DMS53 treated with DMSO at 0.1 percent for 48 hours (cell line): ENCODE measurements around the gene SZRD1.
A peak's percentile ranks its signal among the peaks of the same experiment; 100 is the strongest.
"Not testable (repeated sequence)": the region's sequence is repeated elsewhere in the genome, so short reads cannot be mapped to it uniquely, and the experiment has no call there.

ENCODE experiments used
- DNase-seq: peaks from one replicate; lab custom pipeline; 2025; ENCODE audit not compliant: unreplicated experiment; lab: John Stamatoyannopoulos, UW

SZRD1 gene

DNA sequence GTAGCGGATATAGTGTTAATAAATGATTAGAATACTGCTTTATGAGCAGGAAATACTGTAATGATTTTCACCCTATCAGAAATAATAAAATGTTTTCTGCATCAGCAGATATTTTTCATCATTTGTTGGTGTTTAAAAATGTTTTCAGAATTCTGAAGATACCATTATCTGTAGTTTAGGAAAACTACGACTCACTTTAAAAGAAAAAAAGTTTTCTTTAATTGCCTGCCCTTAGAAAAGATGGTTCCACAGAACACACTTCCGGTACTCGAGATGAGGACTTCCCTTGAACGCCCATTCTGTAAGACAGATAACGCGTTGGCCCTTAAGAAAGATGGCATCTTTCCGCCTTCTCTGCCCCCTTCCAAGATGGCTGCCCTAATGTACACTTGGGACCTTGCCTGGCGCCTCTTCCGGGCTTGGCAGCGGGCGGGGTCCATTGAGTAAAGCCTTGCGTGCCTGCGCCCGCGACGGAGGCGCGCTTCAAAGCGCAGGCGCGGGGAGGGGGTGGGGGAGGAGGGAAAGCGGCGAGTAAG is at the start of gene SZRD1:
SZRD1 (plus strand) TSS at position 521 of the 536 bp plus-strand sequence. CDS start 16 bp downstream, outside the sequence.
- peak; percentile 94 for DNase-seq

- DNase-seq, result no peak
Measured at GRCh38 chr1:16318555-16318954, 48.5 kb upstream of the SZRD1 start.

- DNase-seq, result no peak
Measured at GRCh38 chr1:16321176-16321867, 45.7 kb upstream of the SZRD1 start.

- DNase-seq, result no peak
Measured at GRCh38 chr1:16324456-16324890, 42.6 kb upstream of the SZRD1 start.

GRCh38 chr1:16326833-16327404 is 40.1 kb upstream of the SZRD1 start:
- DNase-seq, result no peak

DNA sequence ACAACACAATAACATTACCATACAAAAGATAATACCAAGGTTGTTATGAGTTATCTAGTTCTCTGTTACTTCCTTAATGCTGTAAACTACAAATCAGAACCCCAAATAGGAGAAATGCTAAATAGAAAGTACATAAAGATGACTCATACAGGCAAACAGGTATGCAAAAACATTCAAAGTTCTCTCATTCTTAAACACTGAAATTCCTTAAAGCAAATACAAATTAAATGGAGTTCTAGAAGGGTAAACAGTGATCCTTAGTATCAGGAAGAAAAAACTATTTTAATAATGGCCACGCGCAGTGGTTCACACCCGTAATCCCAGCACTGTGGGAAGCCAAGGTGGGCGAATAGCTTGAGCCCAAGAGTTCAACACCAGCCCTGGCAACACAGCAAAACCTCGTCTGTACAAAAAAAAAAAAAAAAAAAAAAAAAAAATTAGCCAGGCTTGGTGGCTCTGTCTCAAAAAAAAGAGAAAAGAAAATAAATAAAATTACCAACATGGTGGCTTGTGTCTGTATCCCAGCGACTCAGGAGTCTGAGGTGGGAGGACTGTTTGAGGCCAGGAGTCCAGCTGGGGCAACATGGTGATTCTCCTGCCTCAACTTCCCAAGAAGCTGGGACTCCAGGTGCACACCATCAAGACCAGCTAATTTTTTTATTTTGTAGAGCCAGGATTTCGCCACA is 32.2 kb upstream of the SZRD1 start:
- DNase-seq, result peak; percentile 13

DNA sequence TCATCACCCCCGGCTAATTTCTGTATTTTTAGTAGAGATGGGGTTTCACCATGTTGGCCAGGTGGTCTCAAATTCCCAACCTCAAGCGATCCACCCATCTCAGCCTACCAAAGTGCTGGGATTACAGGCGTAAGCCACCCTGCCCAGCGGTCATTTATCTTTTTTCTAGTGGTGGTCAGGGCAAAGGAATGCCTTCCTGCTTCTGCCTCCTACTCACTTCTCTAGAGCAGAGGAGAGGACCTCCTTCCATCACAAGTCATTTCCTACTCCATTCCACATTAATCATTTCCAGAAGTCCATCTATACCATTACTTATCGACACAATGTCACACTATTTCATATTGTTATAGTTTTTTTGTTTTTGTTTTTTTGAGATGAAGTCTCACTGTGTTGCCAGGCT is 28.1 kb upstream of the SZRD1 start:
- no peak for DNase-seq

GRCh38 chr1:16340673-16341072 is 26.4 kb upstream of the SZRD1 start:
- DNase-seq, result no peak

DNA sequence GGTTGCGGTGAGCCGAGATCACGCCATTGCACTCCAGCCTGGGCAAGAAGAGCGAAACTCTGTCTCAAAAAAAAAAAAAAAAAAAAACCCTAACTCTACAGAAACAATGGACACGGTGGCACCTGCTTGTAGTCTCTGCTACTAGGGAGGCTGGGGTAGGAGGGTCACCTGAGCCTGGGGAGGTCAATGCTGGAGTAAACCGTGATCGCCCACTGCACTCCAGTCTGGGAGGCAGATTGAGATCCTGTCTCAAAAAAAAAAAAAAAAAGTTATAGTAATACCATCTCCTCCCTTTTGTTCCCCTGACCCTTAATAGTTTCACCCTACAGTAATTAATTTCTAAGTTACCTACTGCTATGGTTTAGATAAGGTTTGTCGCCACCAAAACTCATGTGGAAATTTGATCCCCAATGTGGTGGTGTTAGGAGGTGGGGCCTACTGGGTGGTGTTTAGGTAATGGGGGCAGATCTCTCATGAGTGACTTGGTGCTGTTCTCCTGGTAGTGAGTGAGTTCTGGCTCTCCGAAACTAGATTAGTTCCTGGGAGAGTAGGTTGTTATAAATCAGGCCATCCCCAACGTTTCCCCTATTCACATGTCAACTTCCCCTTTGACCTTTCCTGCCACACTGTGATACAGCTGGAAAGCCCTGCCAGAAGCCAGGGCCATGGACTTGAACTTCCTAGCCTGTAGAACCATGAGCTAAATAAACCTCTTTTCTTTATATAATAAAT is 24.5 kb upstream of the SZRD1 start:
- DNase-seq, result no peak

DNA sequence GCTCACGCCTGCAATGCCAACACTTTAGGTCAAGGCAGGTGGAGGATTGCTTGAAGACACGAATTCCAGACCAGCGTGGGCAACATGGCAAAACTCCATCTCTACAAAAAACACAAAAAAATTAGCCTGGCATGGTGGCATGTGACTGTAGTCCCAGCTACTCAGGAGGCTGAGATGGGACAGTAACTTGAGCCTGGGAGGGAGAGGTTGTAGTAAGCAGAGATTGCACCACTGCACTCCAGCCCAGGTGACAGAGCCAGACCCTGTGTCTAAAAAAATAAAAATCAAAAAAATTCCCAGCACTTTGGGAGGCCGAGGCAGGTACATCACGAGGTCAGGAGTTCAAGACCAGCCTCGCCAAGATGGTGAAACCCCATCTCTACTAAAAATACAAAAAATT is 23.8 kb upstream of the SZRD1 start:
- DNase-seq, result not testable (repeated sequence)

DNA sequence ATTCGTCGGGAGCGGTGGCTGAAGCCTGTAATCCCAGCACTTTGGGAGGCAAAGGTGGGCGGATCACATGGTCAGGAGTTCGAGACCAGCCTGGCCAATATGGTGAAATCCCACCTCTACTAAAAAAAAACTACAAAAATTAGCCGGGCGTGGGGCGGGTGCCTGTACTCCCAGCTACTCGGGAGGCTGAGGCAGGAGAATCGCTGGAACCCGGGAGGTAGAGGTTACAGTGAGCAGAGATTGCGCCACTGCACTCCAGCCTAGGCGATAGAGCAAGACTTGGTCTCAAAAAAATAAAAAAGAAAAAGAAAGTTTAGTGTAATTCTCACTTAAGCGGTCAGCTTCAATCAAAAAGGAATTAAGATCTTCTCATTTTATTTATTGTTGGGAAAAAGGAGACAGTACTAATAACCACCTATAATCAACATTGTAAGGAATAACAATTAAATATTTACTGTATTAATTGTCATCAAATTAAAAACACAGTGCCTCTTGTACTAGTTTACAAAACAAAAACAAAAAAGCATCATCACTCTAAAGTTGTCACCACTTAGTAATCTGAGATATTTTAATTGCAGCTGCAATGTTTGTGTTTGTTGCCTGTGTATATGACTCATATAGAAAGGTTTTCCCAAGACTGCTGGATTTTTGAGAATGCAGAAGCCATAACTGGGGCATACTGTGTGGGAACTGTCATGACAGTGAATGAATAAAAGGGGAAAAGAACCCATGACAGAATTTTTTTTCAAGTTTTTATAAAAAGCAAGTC is 18.4 kb upstream of the SZRD1 start:
- DNase-seq, result no peak

- no peak for DNase-seq
Measured at GRCh38 chr1:16349847-16350406, 17.1 kb upstream of the SZRD1 start.

- DNase-seq, result no peak
Measured at GRCh38 chr1:16351456-16351993, 15.5 kb upstream of the SZRD1 start.

- peak; percentile 80 for DNase-seq
Measured at GRCh38 chr1:16351994-16352841, 14.8 kb upstream of the SZRD1 start, which contains the start of gene FBXO42. Gene FBXO42, minus strand, starts transcription at chr1:16352480. Its CDS starts 37,062 bp downstream, at chr1:16315418.

GRCh38 chr1:16352842-16353535 is 14.1 kb upstream of the SZRD1 start:
- peak; percentile 71 for DNase-seq

- DNase-seq, result no peak
Measured at GRCh38 chr1:16354619-16355018, 12.4 kb upstream of the SZRD1 start.

- no peak for DNase-seq
Measured at GRCh38 chr1:16356867-16357266, 10.2 kb upstream of the SZRD1 start.

GRCh38 chr1:16365146-16365498 is 1.9 kb upstream of the SZRD1 start:
- not testable (repeated sequence) for DNase-seq
